ENCODE results near the gene TWF1.
"Not testable (repeated sequence)": the region's sequence is repeated elsewhere in the genome, so short reads cannot be mapped to it uniquely, and the experiment has no call there.

Gene TWF1

DNA sequence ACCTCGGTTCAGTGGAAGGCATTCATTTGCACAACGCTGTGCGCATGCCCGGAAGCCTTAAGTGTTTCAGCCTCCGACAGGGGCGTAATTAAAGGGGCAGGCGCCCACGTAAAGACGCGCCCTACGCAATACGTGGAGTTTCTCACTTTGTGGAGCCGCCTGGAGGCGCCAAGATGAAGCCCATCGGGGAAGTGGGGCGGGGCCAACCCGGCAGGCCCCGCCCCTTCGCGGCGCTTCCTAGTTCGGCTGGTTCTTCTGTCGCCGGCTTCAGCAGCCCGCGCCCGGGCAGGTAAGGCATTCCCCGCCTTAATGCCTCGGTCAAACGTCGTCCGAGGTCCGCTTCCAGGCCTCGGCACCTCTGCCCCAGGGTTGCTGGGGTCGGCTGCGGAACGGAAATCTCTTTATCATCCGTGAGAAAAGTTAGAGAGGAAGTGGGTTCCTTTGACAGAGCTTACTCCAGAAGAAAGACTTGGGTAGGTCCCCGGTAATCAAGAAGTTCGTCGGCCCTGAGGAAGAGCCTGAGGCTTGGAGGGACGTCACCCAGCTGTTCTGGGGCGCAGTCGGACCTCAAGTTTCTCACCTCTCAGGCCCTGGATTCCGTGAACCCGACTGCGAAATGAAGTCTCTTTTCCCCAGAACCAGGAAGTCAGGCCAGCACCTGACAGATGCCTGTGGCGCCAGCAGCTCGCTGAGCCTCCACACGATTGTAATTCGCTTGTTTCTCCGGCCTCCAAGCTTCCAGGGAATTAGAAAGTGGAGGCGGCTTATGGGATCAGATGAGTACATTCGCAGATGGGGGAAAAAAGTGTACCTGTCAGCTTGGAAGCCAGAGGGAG, 47.2 kb downstream of the TWF1 start, which contains the start of the genes IRAK4 and PUS7L:
Gene IRAK4 (plus strand): TSS at position 224 of the 836 bp plus-strand sequence. CDS start 9,161 bp downstream, outside the sequence.
Gene PUS7L (minus strand): TSS at position 63 of the 836 bp plus-strand sequence. CDS start 3,545 bp downstream, outside the sequence.
- peak within 1 kb of the TSS; percentile 84 for H3K4me3 ChIP-seq (ENCODE audit: low read length)
- TF ChIP-seq, protein P1, sequence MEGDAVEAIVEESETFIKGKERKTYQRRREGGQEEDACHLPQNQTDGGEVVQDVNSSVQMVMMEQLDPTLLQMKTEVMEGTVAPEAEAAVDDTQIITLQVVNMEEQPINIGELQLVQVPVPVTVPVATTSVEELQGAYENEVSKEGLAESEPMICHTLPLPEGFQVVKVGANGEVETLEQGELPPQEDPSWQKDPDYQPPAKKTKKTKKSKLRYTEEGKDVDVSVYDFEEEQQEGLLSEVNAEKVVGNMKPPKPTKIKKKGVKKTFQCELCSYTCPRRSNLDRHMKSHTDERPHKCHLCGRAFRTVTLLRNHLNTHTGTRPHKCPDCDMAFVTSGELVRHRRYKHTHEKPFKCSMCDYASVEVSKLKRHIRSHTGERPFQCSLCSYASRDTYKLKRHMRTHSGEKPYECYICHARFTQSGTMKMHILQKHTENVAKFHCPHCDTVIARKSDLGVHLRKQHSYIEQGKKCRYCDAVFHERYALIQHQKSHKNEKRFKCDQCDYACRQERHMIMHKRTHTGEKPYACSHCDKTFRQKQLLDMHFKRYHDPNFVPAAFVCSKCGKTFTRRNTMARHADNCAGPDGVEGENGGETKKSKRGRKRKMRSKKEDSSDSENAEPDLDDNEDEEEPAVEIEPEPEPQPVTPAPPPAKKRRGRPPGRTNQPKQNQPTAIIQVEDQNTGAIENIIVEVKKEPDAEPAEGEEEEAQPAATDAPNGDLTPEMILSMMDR (conservative IDR thresholded peaks at IDR 0.05; ENCODE audit: low read depth, low read length): peak; percentile 50
- peak; percentile 91 for DNase-seq (ENCODE audit: low read depth)

DNA sequence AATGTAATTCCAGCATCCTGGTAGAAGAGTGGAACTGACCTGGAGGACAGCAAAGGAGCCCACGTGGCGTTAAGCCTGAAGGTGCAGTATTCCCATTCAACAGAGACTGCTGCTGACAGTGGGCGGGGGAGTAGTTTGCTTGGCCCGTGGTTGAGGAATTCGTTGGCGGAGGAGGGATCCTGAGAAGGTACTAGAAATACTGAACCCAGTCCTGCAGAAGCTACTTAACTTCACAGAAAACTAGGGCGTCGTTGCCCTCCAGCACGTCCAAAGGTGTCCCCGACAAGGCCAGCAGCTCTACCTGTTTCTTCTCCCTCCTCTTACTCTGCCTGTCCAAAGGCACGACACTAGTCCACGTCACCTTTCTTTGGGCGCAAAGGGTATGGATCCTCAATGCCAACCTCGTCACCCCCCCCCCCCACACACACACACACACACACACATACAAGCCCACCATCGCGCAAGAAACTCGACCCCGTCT, 47.8 kb downstream of the TWF1 start:
- DNase-seq (ENCODE audit: low read depth): peak; percentile 11
- TF ChIP-seq, protein P1 (conservative IDR thresholded peaks at IDR 0.05; ENCODE audit: low read depth, low read length): no peak
- peak overlapping the region; percentile 84 for H3K4me3 ChIP-seq (ENCODE audit: low read length)

DNA sequence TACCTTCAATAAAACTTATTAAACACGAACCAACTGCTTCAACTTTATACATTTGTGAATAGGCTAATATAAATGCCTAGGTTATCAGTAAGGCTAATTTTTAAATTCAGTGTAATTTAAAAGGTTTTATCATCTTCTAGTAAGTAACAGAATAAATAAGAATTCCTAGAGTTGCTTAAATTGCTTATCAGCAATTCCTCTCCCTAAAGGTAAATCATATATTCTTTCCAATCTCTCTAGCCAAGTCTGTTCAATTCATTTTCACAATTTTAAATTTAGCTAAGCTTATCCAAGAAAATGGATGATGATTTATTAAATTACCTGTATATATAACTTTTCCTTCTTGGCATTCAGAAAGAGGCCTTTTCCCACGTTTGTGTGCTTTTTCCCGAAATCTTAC, 52.1 kb downstream of the TWF1 start:
- DNase-seq (ENCODE audit: low read depth): no peak
- TF ChIP-seq, protein P1 (conservative IDR thresholded peaks at IDR 0.05; ENCODE audit: low read depth, low read length): no peak
- no peak overlapping the region for H3K4me3 ChIP-seq (ENCODE audit: low read length)

DNA sequence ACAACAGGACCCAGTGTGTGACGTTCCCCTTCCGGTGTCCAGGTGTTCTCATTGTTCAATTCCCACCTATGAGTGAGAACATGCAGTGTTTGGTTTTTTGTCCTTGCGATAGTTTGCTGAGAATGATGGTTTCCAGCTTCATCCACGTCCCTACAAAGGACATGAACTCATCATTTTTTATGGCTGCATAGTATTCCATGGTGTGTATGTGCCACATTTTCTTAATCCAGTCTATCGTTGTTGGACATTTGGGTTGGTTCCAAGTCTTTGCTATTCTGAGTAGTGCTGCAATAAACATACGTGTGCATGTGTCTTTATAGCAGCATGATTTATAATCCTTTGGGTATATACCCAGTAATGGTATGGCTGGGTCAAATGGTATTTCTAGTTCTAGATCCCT, 54.8 kb downstream of the TWF1 start:
- H3K4me3 ChIP-seq (ENCODE audit: low read length); DNase-seq (ENCODE audit: low read depth): not testable (repeated sequence)

DNA sequence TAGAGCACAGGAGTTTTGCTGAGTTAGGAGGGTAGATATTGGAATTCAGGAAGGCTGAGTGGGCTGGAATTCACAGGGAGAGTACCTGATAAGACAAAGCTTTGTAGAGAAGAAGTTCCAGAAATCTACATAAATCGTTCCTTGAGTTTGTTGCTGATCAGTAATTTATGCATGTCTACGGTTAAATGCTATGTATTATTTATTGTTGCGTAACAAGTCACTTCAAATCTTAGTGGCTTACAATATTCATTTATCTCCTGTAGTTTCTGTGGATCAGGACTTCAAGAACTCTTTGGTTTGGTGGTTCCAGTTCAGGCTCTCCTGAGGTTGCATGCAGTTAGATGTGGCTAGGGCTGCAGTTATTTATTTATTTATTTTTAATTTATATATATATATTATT, 55.3 kb downstream of the TWF1 start:
- TF ChIP-seq, protein P1 (conservative IDR thresholded peaks at IDR 0.05; ENCODE audit: low read depth, low read length): no peak
- no peak for DNase-seq (ENCODE audit: low read depth)
- no peak overlapping the region for H3K4me3 ChIP-seq (ENCODE audit: low read length)

DNA sequence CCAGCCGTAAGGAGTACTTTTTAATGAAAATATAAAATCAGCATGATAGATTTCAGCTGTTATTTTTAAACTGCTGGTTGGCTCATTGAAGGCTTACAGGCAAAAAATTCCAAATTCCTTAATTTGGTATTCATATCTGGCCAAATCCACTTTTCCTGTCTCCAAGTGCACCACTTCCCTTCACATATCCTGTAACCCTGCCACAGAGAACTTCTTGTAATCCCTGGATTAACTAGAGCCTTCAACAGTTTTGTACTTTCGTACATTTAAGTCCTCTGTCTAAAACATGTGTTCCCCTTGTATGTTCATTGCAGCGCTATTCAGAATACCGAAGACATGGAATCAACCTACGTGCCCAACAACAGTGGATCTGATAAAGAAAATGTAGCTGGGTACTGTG, 57.1 kb downstream of the TWF1 start:
- no peak overlapping the region for H3K4me3 ChIP-seq (ENCODE audit: low read length)
- TF ChIP-seq, protein P1 (conservative IDR thresholded peaks at IDR 0.05; ENCODE audit: low read depth, low read length): no peak
- DNase-seq (ENCODE audit: low read depth): no peak

DNA sequence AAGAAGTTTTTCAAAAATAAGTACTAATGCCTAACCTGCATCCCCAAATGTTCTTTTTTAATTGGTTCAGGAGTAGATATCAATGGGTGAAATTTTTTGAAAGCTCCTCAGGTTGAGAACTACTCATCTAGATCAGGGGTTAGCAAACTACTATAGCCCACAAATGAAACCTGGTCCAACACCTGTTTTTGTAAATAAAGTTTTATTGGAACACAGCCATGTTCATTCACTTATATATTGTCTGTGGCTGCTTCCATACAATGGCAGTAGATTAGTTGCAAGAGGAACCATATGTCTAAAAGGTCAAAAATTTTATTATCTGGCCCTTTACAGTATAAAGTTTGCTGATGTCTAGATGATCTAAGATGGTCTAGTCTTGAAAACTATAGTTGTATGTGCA, 61.3 kb downstream of the TWF1 start:
- DNase-seq (ENCODE audit: low read depth): no peak
- no peak overlapping the region for H3K4me3 ChIP-seq (ENCODE audit: low read length)
- TF ChIP-seq, protein P1 (conservative IDR thresholded peaks at IDR 0.05; ENCODE audit: low read depth, low read length): no peak

All from retinal pigment epithelial cell (primary cell).